DMS53 treated with DMSO at 0.1 percent for 48 hours (cell line): ENCODE measurements around the gene ARHGAP40.

Experiments used
- DNase-seq: peaks from one replicate; lab custom pipeline; 2025; ENCODE audit not compliant: unreplicated experiment; lab: John Stamatoyannopoulos, UW

ARHGAP40 gene

DNA sequence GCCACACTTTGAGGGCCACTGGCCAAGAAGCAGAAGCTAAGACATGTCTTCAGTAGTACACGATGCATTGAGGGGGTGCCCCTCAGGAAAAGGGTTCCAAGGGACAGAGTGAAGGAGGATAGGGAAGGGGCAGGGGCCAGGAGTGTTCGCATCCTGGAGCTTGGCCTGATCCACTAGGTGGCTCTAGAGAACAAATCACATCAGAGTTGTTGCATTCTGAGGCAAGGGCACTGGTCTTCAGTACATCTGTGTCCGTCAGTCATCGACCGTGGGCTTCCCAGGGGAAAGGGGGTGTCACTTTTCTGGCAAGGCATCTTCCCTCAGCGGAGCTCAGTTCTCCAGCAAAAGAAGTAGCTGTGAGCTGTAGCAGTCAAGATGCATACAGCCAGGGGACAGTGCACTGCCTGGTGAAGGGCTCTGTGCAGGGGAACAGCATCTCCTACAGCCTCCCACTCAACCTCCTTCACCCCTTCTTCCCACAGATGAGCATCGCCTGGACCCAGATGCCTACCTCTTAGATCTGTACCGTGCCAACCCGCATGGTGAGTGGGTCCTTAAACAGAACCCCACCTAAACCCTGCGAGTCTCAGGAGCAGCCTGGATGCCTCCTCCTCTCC is 47.8 kb downstream of the ARHGAP40 start:
- DNase-seq, result no peak

DNA sequence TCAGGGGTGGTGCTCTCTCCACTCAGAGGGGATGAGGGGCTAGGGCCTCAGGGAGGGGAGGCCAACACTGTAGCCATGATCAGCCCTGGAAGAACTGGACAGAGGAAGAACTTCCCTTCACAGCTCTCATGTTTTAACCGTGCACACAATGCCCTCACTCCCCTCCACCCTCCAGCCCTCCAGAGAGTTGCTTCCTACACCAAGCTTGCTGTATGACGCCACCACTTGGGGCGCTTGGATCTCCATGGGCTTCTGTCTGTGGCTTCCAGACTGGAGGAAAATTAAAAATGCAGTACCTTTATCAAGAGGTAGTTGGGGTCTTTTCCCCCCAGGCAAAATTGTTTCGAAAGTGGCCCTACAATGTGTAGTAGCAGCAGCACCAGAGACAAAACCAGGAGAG is 48.4 kb downstream of the ARHGAP40 start:
- DNase-seq, result no peak

DNA sequence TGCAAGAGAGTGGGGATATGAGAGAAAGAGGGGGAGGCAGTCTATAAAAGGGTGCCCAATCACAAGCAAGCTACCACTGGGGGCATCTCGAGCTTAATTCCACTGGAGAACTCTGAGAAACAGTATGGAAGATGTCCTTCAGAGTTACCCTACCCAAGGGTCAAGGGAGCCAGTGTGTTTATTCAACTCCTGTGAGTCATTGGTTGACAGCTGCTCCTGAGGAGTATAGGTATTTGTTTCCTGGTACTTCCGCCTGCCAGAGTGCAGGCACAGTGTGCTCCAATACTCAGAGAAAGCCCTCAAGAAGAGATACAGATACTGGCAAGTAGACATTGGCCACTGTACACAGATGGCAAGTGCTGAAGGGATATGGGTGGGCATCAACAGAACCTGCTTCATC is 49.5 kb downstream of the ARHGAP40 start:
- peak; percentile 61 for DNase-seq

GRCh38 chr20:38651562-38651961 is 50.0 kb downstream of the ARHGAP40 start:
- DNase-seq, result no peak

DNA sequence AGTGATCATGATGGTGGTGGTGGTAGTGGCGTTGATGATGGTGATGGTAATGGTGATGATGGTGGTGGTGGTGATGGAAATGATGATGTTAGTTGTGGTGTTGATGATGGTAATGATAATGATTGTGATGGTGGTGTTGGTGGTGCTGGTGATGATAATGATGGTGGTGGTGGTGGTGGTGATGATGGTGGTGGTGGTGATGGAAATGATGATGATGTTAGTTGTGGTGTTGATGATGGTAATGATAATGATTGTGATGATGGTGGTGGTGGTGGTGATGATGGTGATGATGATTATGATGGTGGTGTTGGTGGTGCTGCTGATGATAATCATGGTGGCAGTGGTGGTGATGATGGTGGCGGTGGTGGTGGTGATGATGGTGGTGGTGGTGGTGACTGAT is 51.4 kb downstream of the ARHGAP40 start:
- DNase-seq, result no peak

DNA sequence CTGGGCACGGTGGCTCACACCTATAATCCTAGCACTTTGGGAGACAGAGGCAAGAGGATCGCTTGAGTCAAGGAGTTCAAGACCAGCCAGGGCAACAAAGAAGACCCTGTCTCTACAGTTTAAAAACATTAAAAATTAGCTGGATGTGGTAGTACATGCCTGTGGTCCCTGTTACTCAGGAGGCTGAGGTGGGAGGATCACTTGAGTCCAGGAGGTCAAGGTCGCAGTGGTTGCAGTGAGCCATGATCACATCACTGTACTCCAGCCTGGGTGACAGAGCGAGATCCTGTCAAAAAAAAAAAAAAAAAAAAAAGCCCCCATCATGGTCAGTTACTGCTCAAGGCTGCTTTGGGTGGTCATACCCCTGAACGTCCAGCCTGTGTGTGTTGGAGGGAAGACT is 55.8 kb downstream of the ARHGAP40 start:
- DNase-seq, result no peak

GRCh38 chr20:38658879-38659596 is 57.4 kb downstream of the ARHGAP40 start:
- DNase-seq, result peak; percentile 28

- no peak for DNase-seq
Measured at GRCh38 chr20:38659597-38659880, 57.9 kb downstream of the ARHGAP40 start.

GRCh38 chr20:38660429-38660828 is 58.8 kb downstream of the ARHGAP40 start:
- no peak for DNase-seq

GRCh38 chr20:38663660-38664059 is 62.1 kb downstream of the ARHGAP40 start:
- DNase-seq, result no peak

- no peak for DNase-seq
Measured at GRCh38 chr20:38664284-38664683, 62.7 kb downstream of the ARHGAP40 start.

DNA sequence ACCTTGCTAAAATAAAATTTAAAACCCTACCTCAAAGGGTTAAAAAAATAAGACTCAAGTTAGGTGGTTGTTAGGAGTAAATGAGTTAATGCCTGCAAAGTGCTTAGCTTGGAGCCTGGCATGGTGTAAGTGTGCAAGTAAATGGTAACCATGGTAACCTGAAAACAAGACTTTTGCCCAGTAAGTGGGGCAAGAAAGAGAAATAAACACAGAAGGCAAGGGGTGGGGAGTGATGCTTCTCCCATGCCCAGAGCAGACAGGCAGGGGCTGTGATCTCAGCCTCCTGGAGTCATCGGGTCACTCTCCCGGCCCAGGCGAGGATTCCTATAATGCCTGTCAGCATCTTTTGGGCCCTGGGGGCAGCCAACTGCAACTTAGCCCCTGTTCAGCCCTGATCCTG is 63.5 kb downstream of the ARHGAP40 start:
- no peak for DNase-seq

- DNase-seq, result no peak
Measured at GRCh38 chr20:38665506-38666285, 64.1 kb downstream of the ARHGAP40 start.

DNA sequence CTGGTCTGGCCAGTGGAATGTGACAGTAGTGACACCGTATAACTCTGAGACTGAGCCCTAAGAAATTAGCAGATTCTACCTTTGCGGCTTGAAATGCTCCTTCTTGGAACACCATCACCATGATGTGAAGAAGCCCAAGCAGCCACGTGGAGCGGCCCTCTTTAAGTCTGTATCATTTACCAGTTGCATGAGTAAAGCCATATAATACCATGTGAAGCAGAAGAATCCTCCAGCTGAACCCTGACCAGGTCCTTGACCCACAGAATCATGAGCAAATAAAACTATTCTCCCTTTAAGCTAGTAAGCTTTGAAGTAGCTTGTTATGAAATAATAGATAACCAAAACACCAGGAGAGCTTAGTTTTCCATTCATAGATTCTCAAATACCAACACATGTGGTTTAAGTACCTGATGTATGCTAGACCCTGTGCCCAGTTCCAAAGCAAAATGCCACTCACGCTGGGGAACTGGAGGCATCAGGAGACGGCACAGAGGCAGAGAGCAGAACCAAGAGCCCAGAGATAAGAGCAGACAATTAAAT is 65.9 kb downstream of the ARHGAP40 start:
- no peak for DNase-seq

GRCh38 chr20:38669688-38670087 is 68.1 kb downstream of the ARHGAP40 start:
- no peak for DNase-seq

DNA sequence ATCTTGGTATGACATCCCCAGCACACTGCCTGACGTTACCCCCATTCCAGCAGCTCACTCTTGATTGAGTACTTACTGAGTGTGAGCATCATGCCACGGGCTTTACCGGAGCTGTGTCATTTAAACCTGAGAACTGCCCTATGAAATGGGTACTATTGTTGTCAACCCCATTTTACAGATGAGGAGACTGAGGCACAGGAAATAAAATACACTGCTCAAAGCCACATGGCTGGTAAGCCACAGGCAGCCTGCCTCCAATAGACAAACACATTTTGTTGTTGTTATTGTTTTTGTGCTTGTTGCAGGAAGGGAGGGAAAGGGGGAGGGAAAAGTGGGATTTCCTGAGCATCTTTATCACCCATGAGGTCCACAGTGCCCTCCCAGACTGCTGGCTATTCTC is 69.2 kb downstream of the ARHGAP40 start:
- DNase-seq, result no peak

GRCh38 chr20:38671186-38671585 is 69.6 kb downstream of the ARHGAP40 start:
- DNase-seq, result no peak

DNA sequence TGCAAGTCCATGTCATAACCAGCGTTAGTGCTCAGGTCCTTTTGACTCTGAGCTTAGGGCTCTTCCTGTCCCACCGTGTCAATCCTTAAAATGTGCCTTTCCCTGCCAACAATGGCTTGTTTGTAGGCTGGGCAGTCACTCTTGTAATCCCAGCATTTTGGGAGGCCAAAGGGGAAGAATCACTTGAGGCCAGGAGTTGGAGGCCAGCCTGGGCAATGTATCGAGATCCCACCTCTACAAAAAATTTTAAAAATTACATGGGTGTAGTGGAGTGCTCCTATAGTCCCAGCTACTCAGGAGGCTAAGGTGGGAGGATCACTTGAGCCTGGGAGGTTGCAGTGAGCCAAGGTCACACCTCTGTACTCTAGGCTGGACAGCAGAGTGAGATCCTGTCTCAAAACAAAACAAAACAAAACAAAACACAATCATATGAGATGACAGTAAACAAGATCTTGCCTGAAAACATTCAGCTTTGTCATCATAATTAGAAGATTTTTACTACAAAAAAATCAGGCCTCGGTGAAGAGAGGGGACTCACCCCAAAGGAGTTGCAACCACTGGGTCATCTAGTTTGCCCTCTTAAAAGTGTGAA is 70.2 kb downstream of the ARHGAP40 start:
- DNase-seq, result no peak

DNA sequence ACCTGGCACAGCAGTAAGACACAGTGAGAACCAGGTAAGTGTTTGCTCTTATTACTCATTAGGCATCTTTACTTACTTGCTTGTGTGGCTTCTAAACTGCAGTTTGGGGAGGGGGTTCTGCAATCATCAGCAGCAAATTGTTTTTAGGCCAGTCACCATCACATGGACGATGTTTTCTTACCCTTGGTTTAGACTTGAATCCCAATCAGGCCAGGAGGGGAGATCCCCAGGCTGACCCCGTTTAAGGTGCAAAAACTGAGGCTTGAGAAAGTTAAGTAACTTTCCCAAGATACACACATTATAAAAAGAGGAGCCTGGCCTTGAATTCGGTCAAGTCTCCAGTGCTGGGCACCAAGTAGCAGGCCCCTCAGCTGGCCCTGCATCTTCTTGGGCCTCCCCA is 70.9 kb downstream of the ARHGAP40 start:
- DNase-seq, result no peak

DNA sequence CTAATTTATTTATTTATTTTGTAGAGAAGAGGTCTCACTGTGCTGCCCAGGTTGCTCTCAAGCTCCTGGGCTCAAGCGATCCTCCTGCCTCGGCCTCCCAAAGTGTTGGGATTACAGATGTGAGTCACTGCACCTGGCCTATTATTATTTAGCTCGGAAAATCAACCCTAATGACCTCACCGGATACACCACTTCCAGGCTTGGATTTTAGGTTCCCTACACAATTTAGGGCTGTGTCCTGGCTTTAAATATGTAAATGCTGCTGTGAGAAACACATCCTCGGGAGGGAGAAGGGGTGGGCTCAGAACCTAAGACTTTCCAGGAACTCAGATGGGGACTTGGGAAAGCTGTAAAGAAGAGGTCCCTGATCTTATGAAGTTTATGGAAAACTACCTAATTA is 71.7 kb downstream of the ARHGAP40 start:
- no peak for DNase-seq

DNA sequence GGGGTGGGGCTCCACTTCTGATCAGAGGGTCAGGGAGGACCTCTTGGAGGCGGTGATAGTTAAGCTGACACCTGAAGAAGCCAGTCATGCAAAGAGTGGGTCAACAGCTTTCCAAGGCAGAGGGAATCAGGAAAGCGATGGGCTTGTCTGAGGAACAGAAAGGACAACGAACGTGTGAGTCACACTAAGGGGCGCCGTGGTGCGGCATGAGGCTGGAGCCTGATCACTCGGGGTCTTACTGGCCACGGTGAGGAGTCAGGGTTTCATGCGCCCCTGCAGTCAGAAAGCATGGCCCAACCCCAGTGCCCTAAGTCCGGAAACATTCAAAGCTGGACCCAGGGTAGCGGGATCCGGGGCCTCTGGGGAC is 72.1 kb downstream of the ARHGAP40 start:
- DNase-seq, result no peak
